Limb (tissue), 2 donors: ENCODE measurements around the gene P3R3URF.

Experiments used
- DNase-seq, 2 donors: peaks; one replicate each; pipeline ENCODE4 v3.0.0-alpha.2; 2016; ENCODE audit errors: extremely low spot score in 2 of 2

P3R3URF gene

GRCh38 chr1:46132529-46133180, 43.6 kb downstream of the P3R3URF start, which contains the start of gene PIK3R3:
Gene PIK3R3 (minus strand): TSS chr1:46132629. CDS start chr1:46131952, 677 bp downstream.
- peak; percentile 99 for DNase-seq

- peak in 1 of 2 donors; percentile 65 for DNase-seq
These were observed 44.4 kb downstream of the P3R3URF start for GRCh38 chr1:46131712-46132528.

GRCh38 chr1:46131093-46131492, 45.2 kb downstream of the P3R3URF start:
- no peak for DNase-seq

GRCh38 chr1:46130606-46131005, 45.7 kb downstream of the P3R3URF start:
- DNase-seq = no peak

- DNase-seq = no peak
These were observed 46.2 kb downstream of the P3R3URF start for GRCh38 chr1:46130121-46130520.

- no peak for DNase-seq
These were observed 47.9 kb downstream of the P3R3URF start for GRCh38 chr1:46128344-46128743.
